T-cell (primary cell): ENCODE measurements around the gene RHOG. TPM values are rescaled to one million over a fixed set of nuclear protein-coding genes. Genes with fewer than 3 reads are reported as not detected.

Experiments used
- ATAC-seq, 4 experiments: fragments of 200-7000 bp in 3 of 4; fragments of 150-1000 bp in 1 of 4; cut with Tn5 transposase; replicated peaks in 1 of 4; 1 replicate in 3 of 4; 2 replicates in 1 of 4; pipeline ENCODE4 v1.10.0; 2021; ENCODE audit warnings: moderate library complexity in 3 of 4, mild to moderate bottlenecking in 2 of 4, moderate number of reproducible peaks in 1 of 4
- CTCF ChIA-PET, 2 donors: fragments of 300-600 bp; sonication (Branson Sonifier 250); formaldehyde crosslinking; loops; one replicate each; lab custom pipeline; 2022; ENCODE audit warnings: antibody characterized with exemption in 2 of 2; lab: Charles Lee
- POLR2A ChIA-PET, 2 donors: fragments of 300-600 bp; sonication (Branson Sonifier 250); formaldehyde crosslinking; loops; one replicate each; lab custom pipeline; 2022; ENCODE audit warnings: antibody characterized with exemption in 2 of 2; lab: Charles Lee
- DNase-seq, 35 experiments: peaks; one replicate each; pipeline versions ENCODE4 v3.0.0 to v3.0.0-alpha.2; 2013 to 2023
- H3K27ac ChIP-seq: one replicate; pipeline ENCODE4 v1.5.1; 2013; ENCODE audit warnings: low read length
- H3K27me3 ChIP-seq, 2 experiments: replicated peaks in 1 of 2; 1 replicate in 1 of 2; 2 replicates in 1 of 2; pipeline versions ENCODE4 v1.6.1 to v1.7.0; 2013; ENCODE audit warnings: low read length in 1 of 2, mixed read lengths in 1 of 2; ENCODE audit not compliant: control insufficient read depth in 2 of 2, insufficient read depth in 2 of 2; ENCODE audit errors: extremely low read depth in 1 of 2
- H3K36me3 ChIP-seq, 2 donors: 1 replicate in 1 of 2; 2 replicates in 1 of 2; pipeline versions ENCODE4 v1.6.1 to v1.7.0; 2013; ENCODE audit warnings: low read length in 1 of 2; ENCODE audit not compliant: control insufficient read depth in 2 of 2, insufficient read depth in 1 of 2; ENCODE audit errors: extremely low read depth in 1 of 2
- H3K4me1 ChIP-seq, 2 experiments: 1 replicate in 1 of 2; 2 replicates in 1 of 2; pipeline versions ENCODE4 v1.6.1 to v1.7.0; 2013; ENCODE audit warnings: low read length in 2 of 2, mixed read lengths in 1 of 2; ENCODE audit not compliant: insufficient read depth in 2 of 2, control insufficient read depth in 1 of 2; ENCODE audit errors: extremely low read depth in 1 of 2
- H3K4me3 ChIP-seq, 2 donors: 1 replicate in 1 of 2; 2 replicates in 1 of 2; pipeline versions ENCODE4 v1.5.1 to v1.7.0; 2013; ENCODE audit warnings: mild to moderate bottlenecking in 2 of 2, low read length in 1 of 2, moderate library complexity in 1 of 2; ENCODE audit not compliant: control insufficient read depth in 1 of 2; ENCODE audit errors: extremely low read depth in 1 of 2
- H3K9me3 ChIP-seq: 2 replicates; pipeline ENCODE4 v1.7.0; 2013
- H3K27ac Mint-ChIP-seq, 2 donors: one replicate each; pipeline ENCODE4 v1.8.0; 2020 to 2021; ENCODE audit warnings: mild to moderate bottlenecking in 2 of 2, mixed read lengths in 2 of 2
- H3K27me3 Mint-ChIP-seq, 2 donors: one replicate each; pipeline ENCODE4 v1.8.0; 2021 to 2022; ENCODE audit warnings: mixed read lengths in 2 of 2
- H3K36me3 Mint-ChIP-seq: one replicate; pipeline ENCODE4 v1.8.0; 2021; ENCODE audit warnings: mixed read lengths
- H3K4me1 Mint-ChIP-seq, 3 donors: one replicate each; pipeline ENCODE4 v1.8.0; 2020 to 2022; ENCODE audit warnings: mixed read lengths in 3 of 3, mild to moderate bottlenecking in 1 of 3
- H3K4me3 Mint-ChIP-seq, 3 donors: one replicate each; pipeline ENCODE4 v1.8.0; 2020 to 2022; ENCODE audit warnings: mild to moderate bottlenecking in 3 of 3, mixed read lengths in 3 of 3, moderate library complexity in 3 of 3
- H3K9me3 Mint-ChIP-seq, 3 donors: one replicate each; pipeline ENCODE4 v1.8.0; 2020 to 2022; ENCODE audit warnings: mixed read lengths in 3 of 3
- WGBS: methylation state at CpG from one replicate; pipeline ENCODE4 v1.1.5; 2013; ENCODE audit warnings: missing lambda C conversion rate; ENCODE audit not compliant: insufficient coverage; 5-methylcytosine and 5-hydroxymethylcytosine counted together
- total RNA-seq, 35 experiments: library from RNA in 6 of 35; stranded (reverse) in 6 of 35; fragments of 120-200 nt in 1 of 35; gene quantifications; one replicate each; pipeline versions ENCODE4 v1.2.1 to v1.2.4 and lab custom pipeline; 2013 to 2026

RHOG gene
- total RNA-seq, 5 donors from 2014 or later (not counting 1 experiment from before 2014, with no cell fraction given) = 88.1 to 108 (median 106) TPM

DNA sequence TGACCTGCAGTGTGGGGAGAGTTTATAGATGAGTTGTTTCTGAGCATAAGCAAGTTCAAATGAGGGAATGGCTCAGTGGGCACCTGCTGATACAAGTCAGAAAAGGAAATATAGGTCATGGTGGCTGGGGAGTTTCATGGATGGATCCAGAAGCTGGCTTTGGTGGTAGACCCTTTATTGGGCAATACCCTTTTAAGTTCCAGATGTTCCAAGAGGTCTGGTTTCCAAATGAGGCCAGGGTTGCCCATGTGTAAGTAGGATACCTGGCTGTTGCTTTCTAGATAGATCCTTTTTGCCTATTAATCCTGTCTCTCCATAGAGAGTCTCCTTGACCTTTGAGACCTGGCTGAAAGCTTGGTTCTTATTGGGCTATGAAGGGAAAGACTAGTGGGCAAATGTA lies 16.9 kb upstream of the RHOG start:
- no peaks in the 10 kb centered on the region for H3K27me3 Mint-ChIP-seq
- Histone ChIP-seq H3K27ac (peak overlapping the region; percentile 20), H3K27me3 (no peaks in the 10 kb centered on the region), H3K4me3 (peak overlapping the region; percentile 83 to 94), H3K9me3 (no peaks in the 10 kb centered on the region), H3K4me1 (peaks cover 70 to 74% of the 10 kb centered on the region in 2 experiments), H3K36me3 (no peaks in the 10 kb centered on the region)
- CTCF ChIA-PET = interaction anchor here (0.6 to 3.3 kb wide), 6 partner anchors 8 to 215 kb away, joined by 3 to 16 read pairs (median 5); partner anchors contain the start of gene RHOG (in 1 of the 2)
- H3K36me3 Mint-ChIP-seq = peaks cover 2% of the 10 kb centered on the region
- DNase-seq (no peak), ATAC-seq (no peak)
- H3K9me3 Mint-ChIP-seq = no peaks in the 10 kb centered on the region
- peak overlapping the region; percentile 95 to 99 (median 98) for H3K4me3 Mint-ChIP-seq
- POLR2A ChIA-PET = interaction anchor here (0.6 to 1.4 kb wide), 3 partner anchors 16 to 183 kb away, joined by 3 to 5 read pairs (median 5); no protein-coding TSS in a partner anchor
- peak overlapping the region; percentile 83 to 91 for H3K27ac Mint-ChIP-seq
- H3K4me1 Mint-ChIP-seq = peaks cover 75 to 86% (median 81%) of the 10 kb centered on the region in 3 donors

GRCh38 chr11:3856856-3857553 lies 16.2 kb upstream of the RHOG start:
- ATAC-seq (no peak), DNase-seq (no peak)
- Histone ChIP-seq H3K9me3 (no peaks in the 10 kb centered on the region), H3K4me1 (peaks cover 67 to 73% of the 10 kb centered on the region in 2 experiments), H3K36me3 (no peaks in the 10 kb centered on the region), H3K4me3 (peak overlapping the region; percentile 83 to 94), H3K27me3 (no peaks in the 10 kb centered on the region), H3K27ac (peak overlapping the region; percentile 20)
- Mint-ChIP-seq H3K4me3 (peak overlapping the region; percentile 95 to 99 (median 98)), H3K27ac (peak overlapping the region; percentile 83 to 91), H3K27me3 (no peaks in the 10 kb centered on the region), H3K9me3 (no peaks in the 10 kb centered on the region), H3K4me1 (peaks cover 73 to 86% (median 80%) of the 10 kb centered on the region in 3 donors), H3K36me3 (peaks cover 2% of the 10 kb centered on the region)
- WGBS = 0% methylated on average over 1 of the region's 5 CpGs
- ChIA-PET CTCF (interaction anchor here (0.8 to 9.2 kb wide), 6 partner anchors 8 to 217 kb away, joined by 3 to 248 read pairs (median 11); partner anchors contain the start of gene RHOG (in 1 of the 2)), POLR2A (interaction anchor here (0.6 to 4.8 kb wide), 2 partner anchors 17 to 21 kb away, joined by 3 to 58 read pairs; partner anchors contain the start of gene RHOG (in 1 of the 2))

DNA sequence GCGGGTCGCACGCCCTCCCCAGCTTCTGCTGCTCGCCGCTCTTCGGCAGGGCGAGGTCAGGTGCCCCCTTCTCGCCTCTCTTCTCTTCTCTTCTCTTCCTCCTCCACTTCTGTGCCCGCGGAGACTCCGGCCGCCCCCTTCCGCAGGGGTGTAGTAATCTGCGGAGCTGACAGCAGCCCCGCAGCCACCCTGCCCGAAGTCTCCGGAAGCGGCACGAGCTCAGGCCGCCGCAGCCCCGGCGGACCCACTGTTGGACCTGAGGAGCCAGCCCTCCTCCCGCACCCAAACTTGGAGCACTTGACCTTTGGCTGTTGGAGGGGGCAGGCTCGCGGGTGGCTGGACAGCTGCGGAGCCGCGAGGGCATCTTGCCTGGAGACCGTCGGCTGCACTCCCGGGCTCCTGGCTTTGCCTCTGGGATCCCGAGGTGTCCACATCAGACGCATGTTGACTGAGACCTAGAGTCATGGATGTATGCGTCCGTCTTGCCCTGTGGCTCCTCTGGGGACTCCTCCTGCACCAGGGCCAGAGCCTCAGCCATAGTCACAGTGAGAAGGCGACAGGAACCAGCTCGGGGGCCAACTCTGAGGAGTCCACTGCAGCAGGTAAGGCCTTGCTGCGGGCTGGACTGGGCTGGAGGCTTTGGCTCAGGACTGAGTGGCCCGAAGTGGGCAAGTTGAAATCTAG lies 15.2 kb upstream of the RHOG start:
- peak overlapping the region; percentile 83 to 91 for H3K27ac Mint-ChIP-seq
- peaks cover 68 to 78% (median 75%) of the 10 kb centered on the region in 3 donors for H3K4me1 Mint-ChIP-seq
- Histone ChIP-seq H3K9me3 (no peaks in the 10 kb centered on the region), H3K27ac (peak overlapping the region; percentile 48), H3K4me3 (peak overlapping the region; percentile 83 to 94), H3K27me3 (no peaks in the 10 kb centered on the region), H3K4me1 (peaks cover 60 to 66% of the 10 kb centered on the region in 2 experiments), H3K36me3 (no peaks in the 10 kb centered on the region)
- H3K9me3 Mint-ChIP-seq = no peaks in the 10 kb centered on the region
- H3K27me3 Mint-ChIP-seq = no peaks in the 10 kb centered on the region
- peak in 3 of 4 experiments; percentile 5 to 11 (median 7) for ATAC-seq
- peaks cover 2% of the 10 kb centered on the region for H3K36me3 Mint-ChIP-seq
- peak in 24 of 35 experiments; percentile 15 to 58 (median 40) for DNase-seq
- ChIA-PET POLR2A (interaction anchor here (0.6 to 4.8 kb wide), 7 partner anchors 14 to 217 kb away, joined by 3 to 58 read pairs (median 6); partner anchors contain the start of gene RHOG (in 1 of the 2)), CTCF (interaction anchor here (0.9 to 9.2 kb wide), 25 partner anchors 8 to 241 kb away, joined by 3 to 248 read pairs (median 6); partner anchors contain the start of gene RHOG (in 1 of the 2))
- H3K4me3 Mint-ChIP-seq = peak overlapping the region; percentile 95 to 99 (median 98)
- WGBS = 0% methylated on average over 36 of the region's 40 CpGs

- peaks cover 60 to 74% (median 68%) of the 10 kb centered on the region in 3 donors for H3K4me1 Mint-ChIP-seq
- Histone ChIP-seq H3K27me3 (no peaks in the 10 kb centered on the region), H3K4me1 (peaks cover 55 to 61% of the 10 kb centered on the region in 2 experiments), H3K9me3 (no peaks in the 10 kb centered on the region), H3K27ac (peak within 1 kb of the TSS; percentile 96), H3K4me3 (peak within 1 kb of the TSS; percentile 85 to 94), H3K36me3 (no peaks in the 10 kb centered on the region)
- WGBS = under 1% methylated on average over 80 of the region's 87 CpGs
- H3K27ac Mint-ChIP-seq = peak within 1 kb of the TSS; percentile 99
- ChIA-PET CTCF (interaction anchor here (0.5 to 9.2 kb wide), 56 partner anchors 9 to 242 kb away, joined by 3 to 248 read pairs (median 5); partner anchors contain the start of genes RHOG (in 2 of the 2) and PGAP2 (in 1 of the 2)), POLR2A (interaction anchor here (0.5 to 4.8 kb wide), 18 partner anchors 11 to 1835 kb away, joined by 3 to 58 read pairs (median 4); partner anchors contain the start of gene RHOG (in 1 of the 2))
- H3K36me3 Mint-ChIP-seq = peaks cover 2% of the 10 kb centered on the region
- H3K27me3 Mint-ChIP-seq = no peaks in the 10 kb centered on the region
- DNase-seq = peak; percentile 92 to 99 (median 97)
- no peaks in the 10 kb centered on the region for H3K9me3 Mint-ChIP-seq
- ATAC-seq = peak; percentile 73 to 80 (median 74)
- H3K4me3 Mint-ChIP-seq = peak within 1 kb of the TSS; percentile 95 to 99 (median 98)
Measured at GRCh38 chr11:3854977-3855807, 14.4 kb upstream of the RHOG start, which contains the start of gene STIM1. TSS of gene STIM1 (plus strand) at chr11:3855664. CDS start at chr11:3856271, 607 bp downstream.

DNA sequence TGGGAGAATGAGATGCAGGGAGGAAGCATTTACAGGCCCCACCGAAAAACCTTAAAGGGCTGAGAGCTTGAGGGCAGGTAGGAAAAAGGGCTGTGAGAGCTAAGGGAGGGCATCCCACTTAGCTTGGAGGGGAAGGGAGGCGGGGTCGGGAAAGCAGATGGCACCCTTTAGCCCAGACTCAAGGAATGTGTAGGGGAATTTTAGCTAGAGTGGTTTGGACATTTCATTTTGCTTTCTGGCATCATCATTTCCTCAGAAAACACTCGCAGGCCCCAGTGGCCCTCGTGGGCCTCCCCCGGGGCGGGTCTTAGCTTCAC lies 13.9 kb upstream of the RHOG start:
- Mint-ChIP-seq H3K9me3 (no peaks in the 10 kb centered on the region), H3K4me1 (peaks cover 55 to 69% (median 62%) of the 10 kb centered on the region in 3 donors), H3K27ac (peak overlapping the region; percentile 99)

More for the DNA sequence above, 13.9 kb upstream of the RHOG start:
- Histone ChIP-seq H3K4me1 (peaks cover 49 to 58% of the 10 kb centered on the region in 2 experiments), H3K27ac (peak overlapping the region; percentile 96), H3K27me3 (no peaks in the 10 kb centered on the region), H3K4me3 (peak overlapping the region; percentile 85 to 94), H3K36me3 (no peaks in the 10 kb centered on the region), H3K9me3 (no peaks in the 10 kb centered on the region)
- Mint-ChIP-seq H3K4me3 (peak overlapping the region; percentile 87 to 99 (median 88)), H3K27me3 (no peaks in the 10 kb centered on the region), H3K36me3 (peaks cover 2% of the 10 kb centered on the region)
- ATAC-seq (no peak), DNase-seq (no peak)
- 3% methylated on average over 5 of the region's 7 CpGs for WGBS
- CTCF ChIA-PET = interaction anchor here (0.5 to 9.2 kb wide), 49 partner anchors 9 to 242 kb away, joined by 3 to 248 read pairs (median 5); partner anchors contain the start of genes RHOG (in 2 of the 2) and PGAP2 (in 1 of the 2)
- POLR2A ChIA-PET = interaction anchor here (0.5 to 4.8 kb wide), 19 partner anchors 11 to 1836 kb away, joined by 3 to 58 read pairs (median 4); partner anchors contain the start of gene RHOG (in 2 of the 2)
